ENCODE data around the gene RDX. TPM values are rescaled to one million over a fixed set of nuclear protein-coding genes. Genes with fewer than 3 reads are reported as not detected.
"Not testable (repeated sequence)": the region's sequence is repeated elsewhere in the genome, so short reads cannot be mapped to it uniquely, and the experiment has no call there.

RDX gene
- total RNA-seq, 2 experiments from 2014 or later = 35.2 to 37.4 TPM

DNA sequence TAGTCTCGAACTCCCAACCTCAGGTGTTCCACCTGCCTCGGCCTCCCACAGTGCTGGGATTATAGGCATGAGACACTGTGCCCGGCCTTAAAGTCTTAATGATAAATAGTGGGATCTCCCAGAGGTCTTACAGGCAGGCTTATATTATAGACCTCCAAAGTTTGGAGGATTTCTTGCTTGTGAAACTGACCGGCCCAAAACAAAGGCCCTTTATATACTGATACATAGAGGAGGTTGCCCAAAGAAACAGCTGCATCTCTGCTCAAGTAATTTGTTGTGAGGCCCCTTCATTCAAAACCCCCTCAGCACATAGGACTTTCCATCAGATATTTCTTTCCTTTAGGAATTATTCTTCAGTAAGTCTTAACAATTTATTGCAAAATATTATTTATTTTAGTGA, 27.4 kb upstream of the RDX start:
- Mint-ChIP-seq H3K27ac (no peak overlapping the region), H3K4me3 (no peak overlapping the region), H3K36me3 (ENCODE audit: low read depth) (no peaks in the 10 kb centered on the region), H3K9me3 (no peaks in the 10 kb centered on the region), H3K4me1 (ENCODE audit: low read depth) (peaks cover 13% of the 10 kb centered on the region), H3K27me3 (ENCODE audit: low read depth) (peaks cover 7% of the 10 kb centered on the region)
- intact Hi-C loops (cut with micrococcal nuclease) = no loop called here
- no peak for DNase-seq
- CTCF ChIA-PET = interaction anchor here (1.3 kb wide), 1 partner anchor 16 kb away, joined by 3 read pairs; no protein-coding TSS in a partner anchor

GRCh38 chr11:110319501-110319900, 23.1 kb upstream of the RDX start:
- intact Hi-C loops (cut with micrococcal nuclease) = loop anchor here (10.0 kb wide), 1 partner anchor 1585 kb away; no protein-coding TSS in a partner anchor
- Mint-ChIP-seq H3K9me3 (no peaks in the 10 kb centered on the region), H3K4me1 (ENCODE audit: low read depth) (no peaks in the 10 kb centered on the region), H3K36me3 (ENCODE audit: low read depth) (no peaks in the 10 kb centered on the region), H3K4me3 (no peak overlapping the region), H3K27ac (no peak overlapping the region), H3K27me3 (ENCODE audit: low read depth) (peaks cover 12% of the 10 kb centered on the region)
- DNase-seq = no peak
- CTCF ChIA-PET = interaction anchor here (0.6 to 0.7 kb wide), 2 partner anchors 9 to 301 kb away, joined by 3 read pairs; no protein-coding TSS in a partner anchor

- intact Hi-C loops (cut with micrococcal nuclease) = loop anchor here (10.0 kb wide), 1 partner anchor 1584 kb away; no protein-coding TSS in a partner anchor
- Mint-ChIP-seq H3K4me1 (ENCODE audit: low read depth) (no peaks in the 10 kb centered on the region), H3K27ac (no peak overlapping the region), H3K36me3 (ENCODE audit: low read depth) (no peaks in the 10 kb centered on the region), H3K27me3 (ENCODE audit: low read depth) (peaks cover 12% of the 10 kb centered on the region), H3K4me3 (no peak overlapping the region), H3K9me3 (no peaks in the 10 kb centered on the region)
- CTCF ChIA-PET = interaction anchor here (0.7 to 1.1 kb wide), 3 partner anchors 35 to 117 kb away, joined by 3 to 6 read pairs (median 3); no protein-coding TSS in a partner anchor
- DNase-seq = no peak
These were observed 22.4 kb upstream of the RDX start for GRCh38 chr11:110318638-110319404.

GRCh38 chr11:110317516-110317932, 21.1 kb upstream of the RDX start:
- CTCF ChIA-PET = interaction anchor here (1.1 kb wide), 2 partner anchors 60 to 116 kb away, joined by 3 to 6 read pairs; no protein-coding TSS in a partner anchor
- H3K27me3 Mint-ChIP-seq (ENCODE audit: low read depth) = peaks cover 12% of the 10 kb centered on the region
- intact Hi-C loops (cut with micrococcal nuclease) = loop anchor here (10.0 kb wide), 1 partner anchor 1583 kb away; no protein-coding TSS in a partner anchor
- no peak overlapping the region for H3K27ac Mint-ChIP-seq
- no peaks in the 10 kb centered on the region for H3K9me3 Mint-ChIP-seq
- no peak overlapping the region for H3K4me3 Mint-ChIP-seq
- peaks cover under 1% of the 10 kb centered on the region for H3K4me1 Mint-ChIP-seq (ENCODE audit: low read depth)
- H3K36me3 Mint-ChIP-seq (ENCODE audit: low read depth) = no peaks in the 10 kb centered on the region
- no peak for DNase-seq

- no peaks in the 10 kb centered on the region for H3K36me3 Mint-ChIP-seq (ENCODE audit: low read depth)
- no peak overlapping the region for H3K27ac Mint-ChIP-seq
- H3K4me1 Mint-ChIP-seq (ENCODE audit: low read depth) = peaks cover 12% of the 10 kb centered on the region
- H3K9me3 Mint-ChIP-seq = no peaks in the 10 kb centered on the region
- H3K27me3 Mint-ChIP-seq (ENCODE audit: low read depth) = peaks cover 8% of the 10 kb centered on the region
- H3K4me3 Mint-ChIP-seq = no peak overlapping the region
- no peak for DNase-seq
- CTCF ChIA-PET = interaction anchor here (0.7 kb wide), 1 partner anchor 33 kb away, joined by 7 read pairs; no protein-coding TSS in a partner anchor
- intact Hi-C loops (cut with micrococcal nuclease) = loop anchor here (10.0 kb wide), 1 partner anchor 1580 kb away; no protein-coding TSS in a partner anchor
These were observed 18.1 kb upstream of the RDX start for GRCh38 chr11:110314366-110315095.

GRCh38 chr11:110312670-110313069, 16.3 kb upstream of the RDX start:
- peaks cover 12% of the 10 kb centered on the region for H3K4me1 Mint-ChIP-seq (ENCODE audit: low read depth)
- CTCF ChIA-PET = no interaction called here
- H3K36me3 Mint-ChIP-seq (ENCODE audit: low read depth) = no peaks in the 10 kb centered on the region
- no peak overlapping the region for H3K27ac Mint-ChIP-seq
- H3K27me3 Mint-ChIP-seq (ENCODE audit: low read depth) = peaks cover 2% of the 10 kb centered on the region
- H3K4me3 Mint-ChIP-seq = no peak overlapping the region
- DNase-seq = no peak
- intact Hi-C loops (cut with micrococcal nuclease) = loop anchor here (1.0 to 10.0 kb wide), 4 partner anchors 16 to 1578 kb away; no protein-coding TSS in a partner anchor
- no peaks in the 10 kb centered on the region for H3K9me3 Mint-ChIP-seq

GRCh38 chr11:110311783-110312579, 15.6 kb upstream of the RDX start:
- no peaks in the 10 kb centered on the region for H3K9me3 Mint-ChIP-seq
- intact Hi-C loops (cut with micrococcal nuclease) = loop anchor here (1.0 to 10.0 kb wide), 4 partner anchors 16 to 1577 kb away; no protein-coding TSS in a partner anchor
- H3K36me3 Mint-ChIP-seq (ENCODE audit: low read depth) = no peaks in the 10 kb centered on the region
- no peaks in the 10 kb centered on the region for H3K27me3 Mint-ChIP-seq (ENCODE audit: low read depth)
- CTCF ChIA-PET = interaction anchor here (0.9 to 1.2 kb wide), 2 partner anchors 65 to 137 kb away, joined by 3 read pairs; no protein-coding TSS in a partner anchor
- H3K4me3 Mint-ChIP-seq = no peak overlapping the region
- H3K27ac Mint-ChIP-seq = peak overlapping the region; percentile 83
- peaks cover 12% of the 10 kb centered on the region for H3K4me1 Mint-ChIP-seq (ENCODE audit: low read depth)
- DNase-seq = peak; percentile 34

DNA sequence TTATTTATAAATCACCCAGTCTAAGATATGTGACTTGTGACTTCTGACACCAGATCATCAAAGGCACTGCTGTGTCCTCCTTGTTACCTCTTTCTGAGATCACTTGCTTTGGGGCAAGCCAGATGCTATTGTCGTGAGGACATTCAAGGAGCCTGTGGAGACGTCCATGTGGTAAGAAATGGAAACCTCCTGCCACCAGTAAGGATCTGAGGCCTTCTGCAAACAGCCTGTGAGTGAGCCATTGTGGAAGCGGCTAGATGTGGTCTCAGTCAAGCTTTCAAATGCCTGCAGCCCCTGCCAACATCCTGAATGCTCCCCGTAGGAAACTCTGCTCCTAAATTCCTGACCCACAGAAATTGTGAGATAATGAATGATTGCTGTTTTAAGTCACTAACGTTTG, 11.7 kb upstream of the RDX start:
- H3K27ac Mint-ChIP-seq = no peak overlapping the region
- peaks cover 12% of the 10 kb centered on the region for H3K4me1 Mint-ChIP-seq (ENCODE audit: low read depth)
- no peaks in the 10 kb centered on the region for H3K36me3 Mint-ChIP-seq (ENCODE audit: low read depth)
- no peak overlapping the region for H3K4me3 Mint-ChIP-seq
- no peaks in the 10 kb centered on the region for H3K27me3 Mint-ChIP-seq (ENCODE audit: low read depth)
- DNase-seq = no peak
- CTCF ChIA-PET = interaction anchor here (0.7 kb wide), 1 partner anchor 1569 kb away, joined by 3 read pairs; no protein-coding TSS in a partner anchor
- no peaks in the 10 kb centered on the region for H3K9me3 Mint-ChIP-seq
- intact Hi-C loops (cut with micrococcal nuclease) = no loop called here

DNA sequence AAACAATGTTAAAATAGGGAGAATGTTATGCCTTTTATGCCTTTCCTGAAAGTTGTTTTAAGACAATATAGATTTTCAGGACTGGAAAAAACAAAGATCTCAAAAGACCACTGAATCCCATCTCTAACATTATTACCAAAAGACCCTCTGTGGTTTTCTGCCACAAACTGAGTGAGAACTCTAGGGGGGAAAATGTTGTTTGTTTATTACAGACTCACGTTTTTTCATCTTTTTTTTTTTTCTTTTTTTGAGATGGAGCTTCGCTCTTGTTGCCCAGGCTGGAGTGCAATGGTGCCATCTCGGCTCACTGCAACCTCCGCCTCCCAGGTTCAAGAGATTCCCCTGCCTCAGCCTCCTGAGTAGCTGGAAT, 9.6 kb upstream of the RDX start:
- intact Hi-C loops (cut with micrococcal nuclease); H3K4me3 Mint-ChIP-seq; H3K27ac Mint-ChIP-seq; H3K4me1 Mint-ChIP-seq (ENCODE audit: low read depth); H3K27me3 Mint-ChIP-seq (ENCODE audit: low read depth); DNase-seq; H3K36me3 Mint-ChIP-seq (ENCODE audit: low read depth); H3K9me3 Mint-ChIP-seq: not testable (repeated sequence)
- CTCF ChIA-PET = interaction anchor here (0.6 kb wide), 1 partner anchor 58 kb away, joined by 3 read pairs; no protein-coding TSS in a partner anchor

GRCh38 chr11:110305169-110306018, 9.0 kb upstream of the RDX start:
- no peak for DNase-seq
- Mint-ChIP-seq H3K36me3 (ENCODE audit: low read depth) (no peaks in the 10 kb centered on the region), H3K27me3 (ENCODE audit: low read depth) (no peaks in the 10 kb centered on the region), H3K27ac (no peak overlapping the region), H3K4me3 (no peak overlapping the region), H3K9me3 (no peaks in the 10 kb centered on the region), H3K4me1 (ENCODE audit: low read depth) (no peaks in the 10 kb centered on the region)
- intact Hi-C loops (cut with micrococcal nuclease) = no loop called here
- CTCF ChIA-PET = interaction anchor here (0.6 to 1.2 kb wide), 2 partner anchors 21 to 59 kb away, joined by 3 read pairs; no protein-coding TSS in a partner anchor

DNA sequence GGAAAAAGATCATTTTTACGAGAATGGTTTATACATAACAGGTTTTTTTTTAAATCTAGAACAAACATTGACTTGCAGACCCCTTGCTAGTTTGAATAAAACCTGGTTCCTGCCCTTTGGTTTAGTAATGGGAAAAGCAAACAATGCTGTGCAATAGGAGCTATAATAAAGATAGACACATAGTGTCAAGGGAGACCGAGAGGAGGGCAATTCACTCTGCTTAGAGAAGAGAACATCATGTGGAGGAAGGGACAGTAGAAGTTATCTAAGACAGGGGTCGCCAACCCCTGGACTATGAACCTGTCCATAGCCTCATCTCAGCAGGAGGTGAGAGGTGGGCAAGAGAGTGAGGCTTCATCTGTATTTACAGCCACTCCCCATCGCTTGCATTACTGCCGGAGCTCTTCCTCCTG, 7.0 kb upstream of the RDX start:
- no peak for DNase-seq
- CTCF ChIA-PET = no interaction called here
- no peak overlapping the region for H3K27ac Mint-ChIP-seq
- intact Hi-C loops (cut with micrococcal nuclease) = no loop called here
- peaks cover 8% of the 10 kb centered on the region for H3K4me1 Mint-ChIP-seq (ENCODE audit: low read depth)
- H3K4me3 Mint-ChIP-seq = no peak overlapping the region
- no peaks in the 10 kb centered on the region for H3K27me3 Mint-ChIP-seq (ENCODE audit: low read depth)
- H3K36me3 Mint-ChIP-seq (ENCODE audit: low read depth) = no peaks in the 10 kb centered on the region
- peaks cover 3% of the 10 kb centered on the region for H3K9me3 Mint-ChIP-seq
